ENCODE results near the gene HOGA1. TPM values are rescaled to one million over a fixed set of nuclear protein-coding genes. Genes with fewer than 3 reads are reported as not detected.

The HOGA1 gene
- total and polyA plus RNA-seq, 2 of the 13 experiments (the other 11 are each of a cell fraction or from before 2014, with no cell fraction given) = 7.6 to 19.5 TPM

- TF ChIP-seq, protein P1, sequence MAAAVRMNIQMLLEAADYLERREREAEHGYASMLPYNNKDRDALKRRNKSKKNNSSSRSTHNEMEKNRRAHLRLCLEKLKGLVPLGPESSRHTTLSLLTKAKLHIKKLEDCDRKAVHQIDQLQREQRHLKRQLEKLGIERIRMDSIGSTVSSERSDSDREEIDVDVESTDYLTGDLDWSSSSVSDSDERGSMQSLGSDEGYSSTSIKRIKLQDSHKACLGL (CRISPR knock-in tag; IDR thresholded peaks at IDR 0.05) = no peak
- TF ChIP-seq ZNF724P (CRISPR knock-in tag; IDR thresholded peaks at IDR 0.05; ENCODE audit: borderline replicate concordance) = no peak
- TF ChIP-seq, protein P2, sequence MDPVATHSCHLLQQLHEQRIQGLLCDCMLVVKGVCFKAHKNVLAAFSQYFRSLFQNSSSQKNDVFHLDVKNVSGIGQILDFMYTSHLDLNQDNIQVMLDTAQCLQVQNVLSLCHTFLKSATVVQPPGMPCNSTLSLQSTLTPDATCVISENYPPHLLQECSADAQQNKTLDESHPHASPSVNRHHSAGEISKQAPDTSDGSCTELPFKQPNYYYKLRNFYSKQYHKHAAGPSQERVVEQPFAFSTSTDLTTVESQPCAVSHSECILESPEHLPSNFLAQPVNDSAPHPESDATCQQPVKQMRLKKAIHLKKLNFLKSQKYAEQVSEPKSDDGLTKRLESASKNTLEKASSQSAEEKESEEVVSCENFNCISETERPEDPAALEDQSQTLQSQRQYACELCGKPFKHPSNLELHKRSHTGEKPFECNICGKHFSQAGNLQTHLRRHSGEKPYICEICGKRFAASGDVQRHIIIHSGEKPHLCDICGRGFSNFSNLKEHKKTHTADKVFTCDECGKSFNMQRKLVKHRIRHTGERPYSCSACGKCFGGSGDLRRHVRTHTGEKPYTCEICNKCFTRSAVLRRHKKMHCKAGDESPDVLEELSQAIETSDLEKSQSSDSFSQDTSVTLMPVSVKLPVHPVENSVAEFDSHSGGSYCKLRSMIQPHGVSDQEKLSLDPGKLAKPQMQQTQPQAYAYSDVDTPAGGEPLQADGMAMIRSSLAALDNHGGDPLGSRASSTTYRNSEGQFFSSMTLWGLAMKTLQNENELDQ (CRISPR knock-in tag; IDR thresholded peaks at IDR 0.05; ENCODE audit: borderline replicate concordance) = no peak
- no peak for TF ChIP-seq ZNF138 (CRISPR knock-in tag; IDR thresholded peaks at IDR 0.05; ENCODE audit: low read depth)
- peak; percentile 75; the same call in 1 of the 2 replicates for TF ChIP-seq GMEB1 (CRISPR knock-in tag; IDR thresholded peaks at IDR 0.05; ENCODE audit: borderline replicate concordance)
- no peak for TF ChIP-seq ZNF234 (CRISPR knock-in tag; conservative IDR thresholded peaks at IDR 0.05)
- TF ChIP-seq ZNF775 (CRISPR knock-in tag; IDR thresholded peaks at IDR 0.05; ENCODE audit: borderline replicate concordance) = no peak
- TF ChIP-seq SP1 (IDR thresholded peaks at IDR 0.05) = no peak
- peak; percentile 58 for TF ChIP-seq SP1 (CRISPR knock-in tag; IDR thresholded peaks at IDR 0.05)
- peak; percentile 15; the same call in 1 of the 2 replicates for TF ChIP-seq BORCS8-MEF2B (CRISPR knock-in tag; IDR thresholded peaks at IDR 0.05)
- TF ChIP-seq ZNF766 (CRISPR knock-in tag; IDR thresholded peaks at IDR 0.05; ENCODE audit: borderline replicate concordance) = no peak
- no peak for TF ChIP-seq ZNF850 (CRISPR knock-in tag; conservative IDR thresholded peaks at IDR 0.05)
- TF ChIP-seq, protein P3, sequence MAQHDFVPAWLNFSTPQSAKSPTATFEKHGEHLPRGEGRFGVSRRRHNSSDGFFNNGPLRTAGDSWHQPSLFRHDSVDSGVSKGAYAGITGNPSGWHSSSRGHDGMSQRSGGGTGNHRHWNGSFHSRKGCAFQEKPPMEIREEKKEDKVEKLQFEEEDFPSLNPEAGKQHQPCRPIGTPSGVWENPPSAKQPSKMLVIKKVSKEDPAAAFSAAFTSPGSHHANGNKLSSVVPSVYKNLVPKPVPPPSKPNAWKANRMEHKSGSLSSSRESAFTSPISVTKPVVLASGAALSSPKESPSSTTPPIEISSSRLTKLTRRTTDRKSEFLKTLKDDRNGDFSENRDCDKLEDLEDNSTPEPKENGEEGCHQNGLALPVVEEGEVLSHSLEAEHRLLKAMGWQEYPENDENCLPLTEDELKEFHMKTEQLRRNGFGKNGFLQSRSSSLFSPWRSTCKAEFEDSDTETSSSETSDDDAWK (CRISPR knock-in tag; IDR thresholded peaks at IDR 0.05) = no peak
- 0 out of 2 replicates have a peak, but pooled peaks have one; percentile 41 for TF ChIP-seq IRF9 (CRISPR knock-in tag; IDR thresholded peaks at IDR 0.05; ENCODE audit: borderline replicate concordance)
- TF ChIP-seq, protein P4, sequence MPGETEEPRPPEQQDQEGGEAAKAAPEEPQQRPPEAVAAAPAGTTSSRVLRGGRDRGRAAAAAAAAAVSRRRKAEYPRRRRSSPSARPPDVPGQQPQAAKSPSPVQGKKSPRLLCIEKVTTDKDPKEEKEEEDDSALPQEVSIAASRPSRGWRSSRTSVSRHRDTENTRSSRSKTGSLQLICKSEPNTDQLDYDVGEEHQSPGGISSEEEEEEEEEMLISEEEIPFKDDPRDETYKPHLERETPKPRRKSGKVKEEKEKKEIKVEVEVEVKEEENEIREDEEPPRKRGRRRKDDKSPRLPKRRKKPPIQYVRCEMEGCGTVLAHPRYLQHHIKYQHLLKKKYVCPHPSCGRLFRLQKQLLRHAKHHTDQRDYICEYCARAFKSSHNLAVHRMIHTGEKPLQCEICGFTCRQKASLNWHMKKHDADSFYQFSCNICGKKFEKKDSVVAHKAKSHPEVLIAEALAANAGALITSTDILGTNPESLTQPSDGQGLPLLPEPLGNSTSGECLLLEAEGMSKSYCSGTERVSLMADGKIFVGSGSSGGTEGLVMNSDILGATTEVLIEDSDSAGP (CRISPR knock-in tag; IDR thresholded peaks at IDR 0.05; ENCODE audit: borderline replicate concordance) = no peak
- no peak for TF ChIP-seq ZNF101 (CRISPR knock-in tag; IDR thresholded peaks at IDR 0.05; ENCODE audit: borderline replicate concordance, low read depth)
- TF ChIP-seq, protein P5, sequence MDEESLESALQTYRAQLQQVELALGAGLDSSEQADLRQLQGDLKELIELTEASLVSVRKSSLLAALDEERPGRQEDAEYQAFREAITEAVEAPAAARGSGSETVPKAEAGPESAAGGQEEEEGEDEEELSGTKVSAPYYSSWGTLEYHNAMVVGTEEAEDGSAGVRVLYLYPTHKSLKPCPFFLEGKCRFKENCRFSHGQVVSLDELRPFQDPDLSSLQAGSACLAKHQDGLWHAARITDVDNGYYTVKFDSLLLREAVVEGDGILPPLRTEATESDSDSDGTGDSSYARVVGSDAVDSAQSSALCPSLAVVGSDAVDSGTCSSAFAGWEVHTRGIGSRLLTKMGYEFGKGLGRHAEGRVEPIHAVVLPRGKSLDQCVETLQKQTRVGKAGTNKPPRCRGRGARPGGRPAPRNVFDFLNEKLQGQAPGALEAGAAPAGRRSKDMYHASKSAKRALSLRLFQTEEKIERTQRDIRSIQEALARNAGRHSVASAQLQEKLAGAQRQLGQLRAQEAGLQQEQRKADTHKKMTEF (CRISPR knock-in tag; IDR thresholded peaks at IDR 0.05) = 0 out of 2 replicates have a peak, but pooled peaks have one; percentile 26
- no peak for TF ChIP-seq NAIF1 (CRISPR knock-in tag; IDR thresholded peaks at IDR 0.05; ENCODE audit: borderline replicate concordance)
These were observed 56.1 kb downstream of the HOGA1 start, which contains the start of gene PI4K2A (continued) for GRCh38 chr10:97640174-97640867.

Measured in HepG2 (cell line).